Stomach (tissue), 4 donors: ENCODE data around the gene TXLNG.

Source experiments
- CTCF ChIP-seq, 7 experiments: fragments of 450-650 bp in 4 of 7; fragments of 200-600 bp in 3 of 7; sonication (generic) in 3 of 7; IDR thresholded peaks; one replicate each; pipeline ENCODE4 v1.5.1; 2016 to 2019; ENCODE audit warnings: antibody characterized with exemption in 7 of 7, control low read depth in 2 of 7, mild to moderate bottlenecking in 1 of 7
- EP300 ChIP-seq: sonication (generic); formaldehyde crosslinking; IDR thresholded peaks from one replicate; pipeline ENCODE4 v1.6.1; 2017; ENCODE audit warnings: antibody characterized with exemption
- POLR2A ChIP-seq, 4 donors: fragments of 450-650 bp; IDR thresholded peaks; one replicate each; pipeline ENCODE4 v1.6.1; 2016; ENCODE audit warnings: antibody characterized with exemption in 4 of 4, control low read depth in 2 of 4, mild to moderate bottlenecking in 1 of 4, moderate library complexity in 1 of 4
- POLR2AphosphoS5 ChIP-seq, 3 donors: sonication (generic); formaldehyde crosslinking; IDR thresholded peaks; one replicate each; pipeline ENCODE4 v1.6.1; 2016; ENCODE audit warnings: antibody characterized with exemption in 3 of 3

- TF ChIP-seq CTCF (IDR thresholded peaks at IDR 0.05) (no peak), EP300 (no peak), POLR2AphosphoS5 (IDR thresholded peaks at IDR 0.05) (no peak), POLR2A (IDR thresholded peaks at IDR 0.05) (no peak)
Measured at GRCh38 chrX:16845686-16846085, 59.4 kb downstream of the TXLNG start.
